Endothelial cell of umbilical vein (primary cell): ENCODE measurements around the gene PHKG2.

Source experiments
- CTCF ChIP-seq, 2 donors: IDR thresholded peaks; 1 replicate in 1 of 2; 2 replicates in 1 of 2; pipeline ENCODE4 v1.5.1; 2011; ENCODE audit warnings: low read length in 2 of 2, mild to moderate bottlenecking in 2 of 2, moderate library complexity in 2 of 2, control low read depth in 1 of 2, inconsistent platforms in 1 of 2, low read depth in 1 of 2; ENCODE audit not compliant: insufficient read depth in 1 of 2; ENCODE audit errors: extremely low read depth in 1 of 2
- EZH2 ChIP-seq: IDR thresholded peaks from 2 replicates; pipeline ENCODE4 v1.6.1; 2012; ENCODE audit warnings: borderline replicate concordance, low read depth, mild to moderate bottlenecking, moderate library complexity, low read length, inconsistent platforms; ENCODE audit not compliant: severe bottlenecking
- MAX ChIP-seq: IDR thresholded peaks from 2 replicates; pipeline ENCODE4 v1.6.1; 2011; ENCODE audit not compliant: insufficient read depth, insufficient read length
- POLR2AphosphoS5 ChIP-seq: IDR thresholded peaks from 2 replicates; pipeline ENCODE4 v1.6.1; 2012; ENCODE audit warnings: low read depth, mild to moderate bottlenecking, control low read depth, low read length, moderate library complexity; ENCODE audit not compliant: insufficient read depth

GRCh38 chr16:30748634-30749445 is 615 bp downstream of the PHKG2 start:
- TF ChIP-seq CTCF (IDR thresholded peaks at IDR 0.05; ENCODE audit: extremely low read depth in 1 of 2, insufficient read depth in 1 of 2, low read depth in 1 of 2, low read length in 2 of 2) (no peak), EZH2 (no peak), MAX (no peak), POLR2AphosphoS5 (no peak)
